GM21528 (cell line): Measurements from ENCODE around the gene KCNJ15.

ENCODE experiments used
- ATAC-seq: cut with Tn5 transposase; IDR thresholded peaks from one replicate; pipeline ENCODE4 v1.9.1; 2021; ENCODE audit warnings: mild to moderate bottlenecking, moderate library complexity; ENCODE audit not compliant: unreplicated experiment, low FRiP score

KCNJ15 gene

DNA sequence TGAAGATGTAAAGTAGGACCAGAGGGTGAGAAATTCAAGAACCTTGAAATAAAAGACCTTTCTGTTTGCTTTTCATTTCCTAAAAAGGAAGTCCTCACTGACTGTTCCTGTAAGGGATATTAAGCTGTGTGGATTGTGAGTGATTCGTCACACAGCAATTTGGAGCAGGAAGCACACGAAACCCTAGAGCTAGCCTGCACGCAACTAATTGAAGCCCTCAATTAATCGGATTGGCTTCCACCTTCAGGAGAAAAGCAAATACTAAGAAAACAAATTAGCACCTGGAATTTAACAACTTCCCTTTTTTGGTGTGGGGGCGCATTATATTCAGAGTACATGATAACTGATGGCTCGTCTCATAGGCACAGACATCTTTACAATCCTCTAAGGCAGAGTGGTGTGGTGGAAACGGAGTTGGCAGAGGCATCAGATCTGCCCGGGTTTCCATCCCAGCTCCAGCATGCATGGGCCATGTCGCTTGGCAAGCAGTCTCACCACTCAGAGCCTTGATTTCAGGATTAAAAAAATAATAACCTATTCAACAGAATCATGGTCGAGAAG lies 95.2 kb downstream of the KCNJ15 start:
- ATAC-seq = no peak

DNA sequence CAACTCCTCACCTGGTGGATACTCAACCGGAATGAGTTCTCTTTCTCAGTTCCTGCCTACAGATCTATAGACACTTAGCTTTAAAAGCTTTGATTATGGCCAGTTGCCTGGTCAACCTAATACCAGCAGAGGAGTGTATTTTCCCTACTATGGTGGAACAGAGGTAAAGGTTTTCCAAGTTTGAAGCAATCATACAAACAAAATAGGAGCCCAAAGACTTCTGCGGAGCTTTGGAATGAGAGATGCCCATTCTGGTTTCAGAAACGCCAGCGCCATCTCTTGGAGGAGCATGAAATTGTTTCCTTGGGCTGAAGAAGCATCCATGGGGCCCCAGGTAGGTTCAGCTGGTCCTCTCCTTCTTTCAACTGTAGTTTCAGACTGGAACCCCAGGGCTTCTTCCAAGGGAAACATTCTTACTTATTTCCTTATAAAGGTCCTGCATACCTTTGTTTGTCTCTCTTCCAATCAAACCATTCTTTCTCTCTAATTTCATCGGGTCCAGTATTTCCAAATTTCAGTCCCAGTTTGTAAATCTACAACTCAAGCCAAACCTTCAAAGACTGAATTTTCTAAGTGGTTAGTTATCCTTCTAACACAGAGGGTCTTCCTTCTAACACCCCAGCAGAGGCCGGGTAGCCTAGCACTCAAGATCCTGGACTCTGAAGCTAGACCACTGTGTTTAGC lies 95.9 kb downstream of the KCNJ15 start:
- no peak for ATAC-seq

DNA sequence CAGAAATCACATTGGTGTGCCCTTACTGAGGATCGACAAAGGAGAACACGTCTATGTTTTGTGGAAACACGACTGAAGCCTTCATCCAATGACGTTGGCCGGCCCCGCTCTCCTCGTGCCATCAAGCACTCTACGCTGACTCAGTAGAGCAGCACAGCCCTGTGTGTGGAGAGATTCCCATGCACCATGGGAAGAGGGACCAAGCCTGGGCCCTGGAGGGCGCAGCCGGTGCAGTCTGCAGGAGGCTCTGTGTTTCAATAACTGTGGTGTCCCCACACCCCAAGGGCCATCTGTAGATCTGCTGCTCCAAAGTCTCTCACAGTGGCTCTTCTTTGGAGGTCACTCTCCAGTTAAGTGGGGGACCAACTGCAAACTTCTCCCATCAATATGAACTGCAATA lies 97.4 kb downstream of the KCNJ15 start:
- ATAC-seq = no peak

DNA sequence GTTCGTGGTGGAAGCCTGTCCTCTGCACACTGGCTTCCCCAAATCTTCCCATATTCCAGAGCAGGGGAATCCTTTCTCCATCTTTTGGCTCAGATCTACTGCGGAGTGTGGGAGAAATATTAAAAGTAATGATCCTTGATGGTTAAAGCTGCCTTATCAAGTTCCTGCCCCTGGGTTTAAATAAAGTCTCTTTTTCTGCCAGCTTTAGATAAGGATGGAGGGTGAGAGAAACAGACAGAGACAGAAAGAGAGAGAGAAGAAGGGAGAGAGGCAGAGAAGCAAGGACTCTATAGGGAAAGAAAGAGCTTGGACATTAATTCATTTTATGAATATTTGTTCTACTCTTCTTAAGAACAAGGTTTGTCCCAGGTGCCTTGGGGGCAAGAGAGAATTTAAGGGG lies 98.0 kb downstream of the KCNJ15 start:
- no peak for ATAC-seq

DNA sequence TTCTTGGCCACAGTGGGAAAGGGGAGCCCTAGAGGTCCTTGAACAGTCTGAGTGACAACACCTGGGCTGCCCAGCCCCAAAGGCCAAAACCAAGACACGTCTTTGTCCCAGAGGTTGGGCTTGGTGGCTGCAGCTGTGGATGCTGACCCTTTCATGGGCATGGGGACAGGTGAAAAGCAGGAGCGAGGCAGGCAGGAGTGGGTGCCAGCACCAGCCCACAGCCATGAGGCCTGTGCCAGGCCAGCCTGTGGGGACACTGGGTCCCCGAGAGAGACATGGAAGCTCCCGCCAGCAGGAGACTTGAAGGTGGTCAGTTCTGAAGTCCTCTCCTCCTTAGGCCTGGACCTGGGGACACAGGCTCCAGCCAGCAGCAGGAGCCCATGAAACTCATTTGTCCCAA lies 98.6 kb downstream of the KCNJ15 start:
- ATAC-seq = no peak

DNA sequence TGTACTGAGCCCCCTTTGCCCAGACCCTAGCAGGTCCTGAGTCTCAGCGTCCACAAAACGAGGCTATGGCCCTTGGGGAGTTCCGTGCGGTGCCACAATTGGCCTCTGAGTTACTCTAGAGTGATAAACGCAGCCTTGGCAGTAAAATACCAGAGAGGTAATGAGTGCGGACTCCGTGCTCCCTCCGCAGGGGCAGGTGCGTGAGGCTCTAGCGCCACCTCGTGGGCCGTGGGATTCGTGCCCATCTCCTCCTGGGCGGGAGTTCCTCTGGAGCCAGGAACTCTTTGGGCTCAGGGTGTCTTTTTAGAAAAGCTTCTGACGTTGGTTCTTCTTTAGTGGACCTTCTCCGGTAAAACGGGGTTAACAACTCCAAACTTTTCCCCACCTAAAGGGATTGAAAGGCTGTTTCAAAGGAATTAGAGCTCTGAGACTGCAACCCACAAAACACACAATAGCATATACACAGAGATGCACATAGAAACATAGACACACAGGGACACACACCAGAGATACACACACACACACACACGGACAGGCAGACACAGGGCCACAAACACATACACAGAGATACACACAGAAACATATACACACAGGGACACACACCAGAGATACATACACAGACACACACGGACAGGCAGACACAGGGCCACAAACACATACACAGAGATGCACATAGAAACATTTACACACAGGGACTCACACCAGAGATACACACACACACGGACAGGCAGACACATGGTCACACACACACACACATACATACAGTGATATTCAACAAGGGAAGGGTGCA lies 99.4 kb downstream of the KCNJ15 start:
- ATAC-seq = no peak
